Stomach smooth muscle (tissue), 2 donors: ENCODE measurements around the gene CCNK.

Experiments
- H3K27ac ChIP-seq: one replicate; pipeline ENCODE4 v1.7.0; 2013; ENCODE audit warnings: mild to moderate bottlenecking, low read length, inconsistent platforms
- H3K27me3 ChIP-seq, 2 donors: one replicate each; pipeline ENCODE4 v1.7.0; 2013; ENCODE audit warnings: low read length in 2 of 2; ENCODE audit not compliant: insufficient read depth in 2 of 2, control insufficient read depth in 1 of 2
- H3K36me3 ChIP-seq, 2 donors: one replicate each; pipeline ENCODE4 v1.7.0; 2013; ENCODE audit warnings: low read length in 2 of 2; ENCODE audit not compliant: control insufficient read depth in 2 of 2, insufficient read depth in 2 of 2
- H3K4me1 ChIP-seq: one replicate; pipeline ENCODE4 v1.7.0; 2013; ENCODE audit warnings: low read length; ENCODE audit not compliant: control insufficient read depth, insufficient read depth
- H3K4me3 ChIP-seq, 2 donors: one replicate each; pipeline ENCODE4 v1.7.0; 2013; ENCODE audit warnings: low read length in 2 of 2
- H3K9ac ChIP-seq, 2 donors: one replicate each; pipeline ENCODE4 v1.7.0; 2013; ENCODE audit warnings: low read length in 2 of 2, mild to moderate bottlenecking in 1 of 2
- H3K9me3 ChIP-seq, 2 donors: one replicate each; pipeline ENCODE4 v1.7.0; 2013; ENCODE audit warnings: low read length in 2 of 2; ENCODE audit not compliant: control insufficient read depth in 2 of 2
- donor health status: healthy.
- donor health status: Pancreatic carcinoma.

CCNK gene

GRCh38 chr14:99479160-99479905 lies 1.9 kb upstream of the CCNK start:
- H3K4me1 ChIP-seq: peaks cover 35% of the 10 kb centered on the region

DNA sequence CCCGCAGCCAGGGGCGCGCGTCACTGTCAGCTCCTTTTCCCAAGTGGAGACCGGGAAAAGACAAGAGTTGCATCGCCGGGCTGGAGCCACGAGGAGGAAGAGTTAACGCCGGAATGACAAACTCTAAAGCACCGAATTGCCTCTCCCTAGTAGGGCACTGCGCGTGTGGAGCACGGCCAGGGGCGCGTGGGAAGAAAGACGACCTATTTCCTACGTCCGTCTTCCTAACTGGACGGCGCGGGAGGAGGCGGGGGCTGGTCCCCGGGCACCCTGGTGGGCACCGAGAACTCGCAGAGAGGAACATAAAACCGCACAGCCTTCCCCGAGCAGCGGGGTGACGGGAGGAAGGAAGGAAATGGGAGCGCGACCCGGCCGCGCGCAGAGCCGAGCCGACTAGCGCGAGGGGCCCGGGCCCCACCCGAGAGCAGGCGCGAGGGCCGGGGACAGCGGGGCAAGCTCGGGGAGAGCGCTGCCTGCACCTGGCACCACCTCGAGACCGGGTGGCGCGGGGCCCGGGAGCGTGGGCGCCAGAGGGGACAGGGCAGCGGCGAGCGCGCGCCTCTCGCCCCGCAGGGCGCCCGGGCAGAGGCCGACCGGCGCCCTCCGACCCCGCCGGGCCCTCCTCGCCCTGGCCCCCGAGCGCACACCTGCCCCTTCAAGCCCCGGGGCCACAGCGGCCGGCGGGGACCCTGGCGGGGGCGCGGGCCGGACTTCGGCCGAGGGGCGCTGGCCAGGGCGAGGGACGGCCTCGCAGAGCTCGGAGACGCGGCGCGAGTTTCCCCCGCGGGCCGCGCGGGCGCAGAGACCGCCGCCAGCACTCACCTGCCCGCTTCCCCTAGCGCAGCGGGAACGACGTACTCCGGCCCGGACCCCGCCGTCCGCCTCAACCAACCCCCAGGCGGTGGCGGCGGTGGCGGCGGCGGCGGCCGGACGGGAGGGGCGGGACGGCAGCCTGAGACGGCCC lies 1.0 kb upstream of the CCNK start, which contains the start of gene SETD3:
Gene SETD3, minus strand, starts transcription at position 954 of the 964 bp plus-strand sequence. CDS start 15,054 bp downstream, outside the sequence.
- H3K27ac ChIP-seq: peak within 1 kb of the TSS; percentile 97
- peak within 1 kb of the TSS; percentile 94 to 95 for H3K9ac ChIP-seq
- H3K9me3 ChIP-seq: no peaks in the 10 kb centered on the region
- H3K27me3 ChIP-seq: no peaks in the 10 kb centered on the region
- H3K36me3 ChIP-seq: no peaks in the 10 kb centered on the region
- H3K4me3 ChIP-seq: peak within 1 kb of the TSS; percentile 98 to 99
- peaks cover 35% of the 10 kb centered on the region for H3K4me1 ChIP-seq

More at GRCh38 chr14:99479160-99479905, 1.9 kb upstream of the CCNK start:
- no peaks in the 10 kb centered on the region for H3K9me3 ChIP-seq
- H3K4me3 ChIP-seq: peak overlapping the region; percentile 78 to 83
- H3K9ac ChIP-seq: peak overlapping the region; percentile 60 to 61
- no peaks in the 10 kb centered on the region for H3K36me3 ChIP-seq
- peak overlapping the region; percentile 79 for H3K27ac ChIP-seq
- H3K27me3 ChIP-seq: no peaks in the 10 kb centered on the region

DNA sequence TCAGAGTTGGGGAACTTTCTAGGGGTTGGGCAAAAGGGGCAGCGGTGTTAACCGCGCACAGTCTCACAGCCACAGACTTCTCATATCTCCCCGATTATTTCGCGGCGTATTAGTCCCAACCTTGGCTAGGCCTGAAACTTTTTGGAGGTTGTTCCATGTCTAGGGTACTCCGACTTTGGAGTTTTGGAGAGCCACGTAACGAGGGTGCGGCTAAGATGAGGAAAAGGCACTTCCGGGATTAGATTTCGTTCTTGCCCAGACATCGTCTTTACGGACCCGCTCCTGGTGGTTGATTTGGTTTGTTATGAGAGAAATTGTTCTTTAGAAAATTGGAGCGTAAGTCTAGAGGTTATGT lies 513 bp downstream of the CCNK start:
- Histone ChIP-seq H3K27me3 (no peaks in the 10 kb centered on the region), H3K9me3 (no peaks in the 10 kb centered on the region), H3K27ac (peak overlapping the region; percentile 97), H3K4me3 (peak overlapping the region; percentile 98 to 99), H3K36me3 (no peaks in the 10 kb centered on the region), H3K9ac (peak overlapping the region; percentile 94 to 95), H3K4me1 (peaks cover 35% of the 10 kb centered on the region)

DNA sequence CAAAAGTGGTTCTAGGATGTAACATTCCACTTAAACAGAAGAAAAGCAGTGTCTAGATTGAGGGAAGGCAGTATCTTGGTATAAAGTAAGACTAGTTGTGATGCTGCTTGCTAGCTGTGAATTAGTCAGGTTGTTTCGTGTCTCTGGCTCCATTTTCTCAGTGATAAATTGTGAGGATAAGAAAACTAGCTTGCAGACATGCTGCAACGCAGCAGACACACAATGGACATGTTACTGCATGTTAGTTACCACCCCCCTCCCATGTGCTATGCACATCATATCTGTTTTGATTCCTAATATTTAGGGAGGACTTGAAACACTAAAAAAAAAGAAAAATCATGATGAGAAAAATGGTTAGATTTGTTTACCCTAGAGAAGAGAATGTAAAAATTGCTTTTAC lies 2.9 kb downstream of the CCNK start:
- Histone ChIP-seq H3K4me1 (peaks cover 22% of the 10 kb centered on the region), H3K9me3 (no peaks in the 10 kb centered on the region)

GRCh38 chr14:99497341-99497740 lies 16.1 kb downstream of the CCNK start:
- H3K9ac ChIP-seq: no peak overlapping the region
- no peak overlapping the region for H3K27ac ChIP-seq
- H3K36me3 ChIP-seq: peaks cover 50 to 60% of the 10 kb centered on the region in 2 donors
- H3K4me1 ChIP-seq: no peaks in the 10 kb centered on the region
- H3K27me3 ChIP-seq: no peaks in the 10 kb centered on the region
- H3K9me3 ChIP-seq: no peaks in the 10 kb centered on the region
- H3K4me3 ChIP-seq: no peak overlapping the region

More for the DNA sequence above, 2.9 kb downstream of the CCNK start:
- Histone ChIP-seq H3K27me3 (no peaks in the 10 kb centered on the region), H3K9ac (no peak overlapping the region), H3K4me3 (no peak overlapping the region), H3K27ac (no peak overlapping the region), H3K36me3 (no peaks in the 10 kb centered on the region)

DNA sequence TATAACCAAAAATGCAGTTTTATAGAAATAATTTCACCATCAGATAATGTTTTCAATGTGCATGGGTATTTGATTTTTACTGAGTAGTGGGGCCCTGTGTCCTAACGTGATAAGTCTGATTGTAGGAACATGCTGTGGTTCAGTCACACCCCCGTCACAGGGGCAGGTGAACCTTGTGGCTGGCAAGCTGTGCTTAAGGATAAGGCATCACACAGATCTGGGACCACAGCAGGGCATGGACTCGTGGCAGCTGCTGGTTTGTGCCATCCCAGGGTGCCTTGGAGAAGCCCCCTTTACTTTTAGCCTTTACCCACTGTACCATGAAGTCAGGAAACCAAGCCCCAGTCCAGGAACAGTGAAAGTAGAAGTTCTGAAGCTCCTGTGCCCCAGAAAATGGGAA lies 16.7 kb downstream of the CCNK start:
- Histone ChIP-seq H3K27me3 (no peaks in the 10 kb centered on the region), H3K27ac (no peak overlapping the region), H3K4me3 (no peak overlapping the region), H3K9ac (no peak overlapping the region), H3K36me3 (peaks cover 56 to 63% of the 10 kb centered on the region in 2 donors), H3K4me1 (no peaks in the 10 kb centered on the region), H3K9me3 (no peaks in the 10 kb centered on the region)

GRCh38 chr14:99502989-99503421 lies 21.8 kb downstream of the CCNK start:
- no peak overlapping the region for H3K4me3 ChIP-seq
- H3K4me1 ChIP-seq: no peaks in the 10 kb centered on the region
- no peak overlapping the region for H3K27ac ChIP-seq
- no peaks in the 10 kb centered on the region for H3K9me3 ChIP-seq
- peaks cover 65 to 68% of the 10 kb centered on the region in 2 donors for H3K36me3 ChIP-seq
- H3K9ac ChIP-seq: no peak overlapping the region
- H3K27me3 ChIP-seq: no peaks in the 10 kb centered on the region

GRCh38 chr14:99503848-99504453 lies 22.7 kb downstream of the CCNK start:
- H3K36me3 ChIP-seq: peaks cover 68 to 69% of the 10 kb centered on the region in 2 donors

DNA sequence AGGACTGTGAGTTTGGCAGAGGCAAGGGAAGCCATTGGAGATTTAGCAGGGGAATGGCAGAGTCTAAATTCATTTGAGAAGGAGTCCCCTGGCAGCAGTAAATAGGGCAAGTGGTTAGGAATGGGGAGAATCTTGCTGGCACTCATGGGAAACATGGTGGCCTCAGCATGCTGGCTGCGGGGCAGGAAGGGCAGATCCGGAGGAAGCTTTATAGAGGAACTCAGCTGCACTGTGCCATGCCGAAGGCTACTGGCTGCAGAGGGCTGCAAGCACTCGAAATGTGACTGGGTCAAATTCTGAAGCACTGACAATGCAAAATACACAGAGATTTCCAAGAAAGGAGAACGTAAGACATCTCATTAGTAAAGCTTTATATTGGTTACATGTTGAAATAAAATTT lies 23.9 kb downstream of the CCNK start:
- Histone ChIP-seq H3K9ac (peak overlapping the region in 1 of 2 donors; percentile 29), H3K4me3 (no peak overlapping the region)

More at GRCh38 chr14:99503848-99504453, 22.7 kb downstream of the CCNK start:
- Histone ChIP-seq H3K4me3 (no peak overlapping the region), H3K9me3 (no peaks in the 10 kb centered on the region), H3K4me1 (no peaks in the 10 kb centered on the region), H3K27me3 (no peaks in the 10 kb centered on the region), H3K27ac (no peak overlapping the region), H3K9ac (no peak overlapping the region)

GRCh38 chr14:99506276-99506675 lies 25.1 kb downstream of the CCNK start:
- Histone ChIP-seq H3K27ac (no peak overlapping the region), H3K36me3 (peaks cover 64 to 65% of the 10 kb centered on the region in 2 donors), H3K4me1 (peaks cover 5% of the 10 kb centered on the region), H3K9ac (no peak overlapping the region), H3K4me3 (no peak overlapping the region), H3K9me3 (no peaks in the 10 kb centered on the region), H3K27me3 (no peaks in the 10 kb centered on the region)

More for the DNA sequence above, 23.9 kb downstream of the CCNK start:
- H3K27me3 ChIP-seq: no peaks in the 10 kb centered on the region
- no peaks in the 10 kb centered on the region for H3K4me1 ChIP-seq
- peaks cover 69 to 72% of the 10 kb centered on the region in 2 donors for H3K36me3 ChIP-seq
- H3K27ac ChIP-seq: no peak overlapping the region
- H3K9me3 ChIP-seq: no peaks in the 10 kb centered on the region
